ENCODE results near the gene RB1.
"Not testable (repeated sequence)": the region's sequence is repeated elsewhere in the genome, so short reads cannot be mapped to it uniquely, and the experiment has no call there.

The RB1 gene

GRCh38 chr13:48346583-48346982 lies 43.0 kb downstream of the RB1 start:
- no peak overlapping the region for H3K4me3 ChIP-seq (ENCODE audit: low read depth, low read length)

- H3K4me3 ChIP-seq (ENCODE audit: low read depth, low read length) = no peak overlapping the region
Measured at GRCh38 chr13:48349525-48349924, 46.0 kb downstream of the RB1 start.

GRCh38 chr13:48353590-48353989 lies 50.0 kb downstream of the RB1 start:
- H3K4me3 ChIP-seq (ENCODE audit: low read depth, low read length) = no peak overlapping the region

GRCh38 chr13:48355524-48355923 lies 52.0 kb downstream of the RB1 start:
- not testable (repeated sequence) for H3K4me3 ChIP-seq (ENCODE audit: low read depth, low read length)

GRCh38 chr13:48356750-48357149 lies 53.2 kb downstream of the RB1 start:
- H3K4me3 ChIP-seq (ENCODE audit: low read depth, low read length) = no peak overlapping the region

- H3K4me3 ChIP-seq (ENCODE audit: low read depth, low read length) = no peak overlapping the region
Measured at GRCh38 chr13:48369988-48370387, 66.4 kb downstream of the RB1 start.

GRCh38 chr13:48370815-48371214 lies 67.3 kb downstream of the RB1 start:
- no peak overlapping the region for H3K4me3 ChIP-seq (ENCODE audit: low read depth, low read length)

GRCh38 chr13:48377857-48378256 lies 74.3 kb downstream of the RB1 start:
- H3K4me3 ChIP-seq (ENCODE audit: low read depth, low read length) = no peak overlapping the region

GRCh38 chr13:48380581-48380980 lies 77.0 kb downstream of the RB1 start:
- H3K4me3 ChIP-seq (ENCODE audit: low read depth, low read length) = no peak overlapping the region

GRCh38 chr13:48383384-48383783 lies 79.8 kb downstream of the RB1 start:
- no peak overlapping the region for H3K4me3 ChIP-seq (ENCODE audit: low read depth, low read length)

- H3K4me3 ChIP-seq (ENCODE audit: low read depth, low read length) = no peak overlapping the region
Measured at GRCh38 chr13:48386816-48387215, 83.3 kb downstream of the RB1 start.

GRCh38 chr13:48391257-48391656 lies 87.7 kb downstream of the RB1 start:
- H3K4me3 ChIP-seq (ENCODE audit: low read depth, low read length) = no peak overlapping the region

GRCh38 chr13:48393030-48393697 lies 89.6 kb downstream of the RB1 start:
- H3K4me3 ChIP-seq (ENCODE audit: low read depth, low read length) = no peak overlapping the region

GRCh38 chr13:48393698-48394085 lies 90.1 kb downstream of the RB1 start:
- H3K4me3 ChIP-seq (ENCODE audit: low read depth, low read length) = no peak overlapping the region

- H3K4me3 ChIP-seq (ENCODE audit: low read depth, low read length) = no peak overlapping the region
Measured at GRCh38 chr13:48397744-48398143, 94.2 kb downstream of the RB1 start.

- H3K4me3 ChIP-seq (ENCODE audit: low read depth, low read length) = no peak overlapping the region
Measured at GRCh38 chr13:48398450-48399095, 95.0 kb downstream of the RB1 start.

GRCh38 chr13:48400090-48400694 lies 96.6 kb downstream of the RB1 start:
- H3K4me3 ChIP-seq (ENCODE audit: low read depth, low read length) = no peak overlapping the region

- no peak overlapping the region for H3K4me3 ChIP-seq (ENCODE audit: low read depth, low read length)
Measured at GRCh38 chr13:48400850-48401291, 97.3 kb downstream of the RB1 start.

- H3K4me3 ChIP-seq (ENCODE audit: low read depth, low read length) = no peak overlapping the region
Measured at GRCh38 chr13:48401480-48401879, 97.9 kb downstream of the RB1 start.

GRCh38 chr13:48402325-48402932 lies 98.9 kb downstream of the RB1 start:
- H3K4me3 ChIP-seq (ENCODE audit: low read depth, low read length) = no peak overlapping the region

- H3K4me3 ChIP-seq (ENCODE audit: low read depth, low read length) = no peak overlapping the region
Measured at GRCh38 chr13:48403151-48403631, 99.6 kb downstream of the RB1 start.

GRCh38 chr13:48403913-48404312 lies 100.4 kb downstream of the RB1 start:
- H3K4me3 ChIP-seq (ENCODE audit: low read depth, low read length) = no peak overlapping the region

Data from iPS-11a (cell line).